Measurements from ENCODE around the gene MYL2. TPM values are rescaled to one million over a fixed set of nuclear protein-coding genes. Genes with fewer than 3 reads are reported as not detected.

MYL2 gene
- total and polyA plus RNA-seq, 10 of the 15 experiments (the other 5 are each of a cell fraction or from before 2014, with no cell fraction given), result 0.08 to 1.8 (median 0.57) TPM; not detected in 1

- TF ChIP-seq BMI1 (IDR thresholded peaks at IDR 0.05; ENCODE audit: borderline replicate concordance), result no peak
- TF ChIP-seq TARDBP (IDR thresholded peaks at IDR 0.05; ENCODE audit: borderline replicate concordance), result no peak
These were observed 57.2 kb downstream of the MYL2 start (continued) for GRCh38 chr12:110863161-110863560.

DNA sequence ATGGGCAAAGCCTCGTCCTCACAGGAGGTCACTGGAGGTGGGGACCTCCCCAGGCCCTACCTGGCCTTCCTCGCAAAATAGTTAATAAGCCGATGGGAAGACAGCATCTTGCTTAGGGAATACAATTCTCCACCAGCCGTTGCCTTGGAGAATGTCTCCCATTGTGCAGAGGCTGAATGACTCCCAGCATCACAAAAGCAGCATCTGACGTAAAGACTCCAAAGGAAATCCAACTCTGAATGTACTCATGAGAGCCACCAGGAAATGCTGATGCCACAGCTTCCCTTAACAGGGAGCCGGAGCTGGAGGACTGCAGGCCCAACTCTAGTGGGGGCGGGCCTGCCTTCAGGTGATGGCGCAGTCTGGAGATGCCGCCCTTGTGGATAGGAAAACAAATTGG is 58.0 kb downstream of the MYL2 start:
- ATAC-seq (no peak), FAIRE-seq (no peak), DNase-seq (ENCODE audit: low read depth, low spot score) (no peak)
- Histone ChIP-seq H3K4me1 (ENCODE audit: control insufficient read depth, insufficient read depth, low read length) (no peaks in the 10 kb centered on the region), H3K79me2 (ENCODE audit: control insufficient read depth, insufficient read depth, low read length) (no peaks in the 10 kb centered on the region), H2AFZ (ENCODE audit: control insufficient read depth, low read depth, low read length) (no peak overlapping the region), H3K4me3 (no peak overlapping the region), H3K27me3 (replicated peaks in 1 of 2; ENCODE audit: control insufficient read depth in 2 of 2, insufficient read depth in 2 of 2, low read length in 1 of 2) (no peaks in the 10 kb centered on the region; a peak in 1 of 4 replicates), H3K36me3 (ENCODE audit: control insufficient read depth in 2 of 2, insufficient read depth in 2 of 2, low read length in 1 of 2) (no peaks in the 10 kb centered on the region), H3K27ac (ENCODE audit: control insufficient read depth, insufficient read depth) (no peak overlapping the region), H4K20me1 (ENCODE audit: control insufficient read depth, insufficient read depth) (no peaks in the 10 kb centered on the region), H3K4me2 (ENCODE audit: control insufficient read depth, insufficient read depth) (no peak overlapping the region), H3K9ac (ENCODE audit: control insufficient read depth, insufficient read depth, low read length) (no peak overlapping the region), H3K9me3 (replicated peaks; ENCODE audit: control insufficient read depth, insufficient read depth, low read length) (no peaks in the 10 kb centered on the region)
- in situ Hi-C loops (cut with MboI), result no loop called here
- ChIA-PET POLR2A (no interaction called here), RAD21 (ENCODE audit: unreplicated experiment) (no interaction called here), SMC1A (ENCODE audit: uncharacterized antibody, unreplicated experiment) (interaction anchor here (1.3 kb wide), 1 partner anchor 91 kb away, joined by 3 read pairs; no protein-coding TSS in a partner anchor), CTCF (interaction anchor here (0.7 kb wide), 1 partner anchor 426 kb away, joined by 4 read pairs; no protein-coding TSS in a partner anchor)
- 62% methylated on average over 9 of the region's 9 CpGs for WGBS (ENCODE audit: insufficient coverage, insufficient replicate concordance, low lambda C conversion rate, missing lambda C conversion rate)
- BruUV-seq (replicated peaks), result no TSS peak
- no peak for TF ChIP-seq NRF1 (conservative IDR thresholded peaks at IDR 0.05; ENCODE audit: low read depth, low read length)
- no peak for TF ChIP-seq TBL1XR1 (IDR thresholded peaks at IDR 0.05; ENCODE audit: low read depth, low read length)
- TF ChIP-seq JUND (IDR thresholded peaks at IDR 0.05; ENCODE audit: low read depth, low read length), result no peak
- no peak for TF ChIP-seq SUZ12 (IDR thresholded peaks at IDR 0.05; ENCODE audit: unreplicated experiment)
- no peak for TF ChIP-seq RCOR1 (conservative IDR thresholded peaks at IDR 0.05; ENCODE audit: low read depth, low read length)
- TF ChIP-seq DPF2 (IDR thresholded peaks at IDR 0.05), result no peak
- TF ChIP-seq NFYB (IDR thresholded peaks at IDR 0.05; ENCODE audit: insufficient read depth, low read depth, low read length), result no peak
- TF ChIP-seq SMARCA5 (IDR thresholded peaks at IDR 0.05), result no peak
- TF ChIP-seq POLR2A (IDR thresholded peaks at IDR 0.05; ENCODE audit: low read depth, low read length), result no peak
- TF ChIP-seq STAT1 (conservative IDR thresholded peaks at IDR 0.05), result no peak
- no peak for TF ChIP-seq WRNIP1 (IDR thresholded peaks at IDR 0.05; ENCODE audit: borderline replicate concordance, low read depth, low read length)
- TF ChIP-seq RB1 (IDR thresholded peaks at IDR 0.05; ENCODE audit: borderline replicate concordance), result no peak
- TF ChIP-seq GABPA (IDR thresholded peaks at IDR 0.05; ENCODE audit: low read depth), result no peak
- no peak for TF ChIP-seq CHD2 (IDR thresholded peaks at IDR 0.05; ENCODE audit: borderline replicate concordance, low read depth, low read length)
- TF ChIP-seq MEF2A (IDR thresholded peaks at IDR 0.05; ENCODE audit: insufficient read depth, low read depth, low read length), result no peak
- no peak for TF ChIP-seq RAD51 (IDR thresholded peaks at IDR 0.05)
- TF ChIP-seq SMC3 (IDR thresholded peaks at IDR 0.05; ENCODE audit: borderline replicate concordance, low read length), result no peak
- no peak for TF ChIP-seq EED (IDR thresholded peaks at IDR 0.05; ENCODE audit: low read depth)
- no peak for TF ChIP-seq CBX3 (IDR thresholded peaks at IDR 0.05; ENCODE audit: borderline replicate concordance, low read depth)
- TF ChIP-seq NR2C2 (IDR thresholded peaks at IDR 0.05; ENCODE audit: borderline replicate concordance, control insufficient read depth, insufficient read length, low read depth), result no peak
- intact Hi-C loops (cut with micrococcal nuclease; ENCODE audit: unreplicated experiment), result no loop called here

Data from GM12878 (cell line).